ENCODE results near the gene HVCN1. TPM values are rescaled to one million over a fixed set of nuclear protein-coding genes. Genes with fewer than 3 reads are reported as not detected.

Gene HVCN1
- total and polyA plus RNA-seq, 2 of the 8 experiments (the other 6 are each of a cell fraction or from before 2014, with no cell fraction given): 5.8 to 11.2 TPM

- TF ChIP-seq TBP (IDR thresholded peaks at IDR 0.05; ENCODE audit: low read depth, low read length): no peak
- TF ChIP-seq MAFK (IDR thresholded peaks at IDR 0.05; ENCODE audit: low read depth, low read length): no peak
- no peak for TF ChIP-seq RXRA (IDR thresholded peaks at IDR 0.05; ENCODE audit: insufficient read depth, low read depth, low read length)
These were observed 47.4 kb downstream of the HVCN1 start (continued) for GRCh38 chr12:110641521-110641920.

Data from H1 (cell line).